Right atrium auricular region (tissue), 2 donors: ENCODE data around the gene ULBP2. TPM values are rescaled to one million over a fixed set of nuclear protein-coding genes. Genes with fewer than 3 reads are reported as not detected.
"Not testable (repeated sequence)": the region's sequence is repeated elsewhere in the genome, so short reads cannot be mapped to it uniquely, and the experiment has no call there.

ENCODE experiments used
- DNase-seq: peaks from one replicate; pipeline ENCODE4 v3.0.0-alpha.2; 2019; ENCODE audit warnings: low spot score
- H3K27ac ChIP-seq, 2 donors: fragments of 200-600 bp; sonication (generic); 1 replicate in 1 of 2; 2 replicates in 1 of 2; pipeline ENCODE4 v1.5.1; 2016 to 2019
- H3K27me3 ChIP-seq, 2 donors: fragments of 200-600 bp; sonication (generic); one replicate each; pipeline versions ENCODE4 v1.5.1 to v1.6.0; 2017 to 2019
- H3K36me3 ChIP-seq: fragments of 200-600 bp; sonication (generic); one replicate; pipeline ENCODE4 v1.5.1; 2016
- H3K4me1 ChIP-seq, 2 donors: fragments of 200-600 bp; sonication (generic); one replicate each; pipeline versions ENCODE4 v1.5.1 to v1.6.0; 2017 to 2019
- H3K4me3 ChIP-seq, 2 donors: fragments of 200-600 bp; sonication (generic); 1 replicate in 1 of 2; 2 replicates in 1 of 2; pipeline ENCODE4 v1.5.1; 2017 to 2019; ENCODE audit warnings: mild to moderate bottlenecking in 1 of 2, moderate library complexity in 1 of 2
- H3K9me3 ChIP-seq, 2 donors: fragments of 200-600 bp; sonication (generic); one replicate each; pipeline ENCODE4 v1.5.1; 2019
- total RNA-seq, 2 donors: library from RNA; depleted of rRNA; stranded (reverse); fragments of >200 nt; gene quantifications; one replicate each; pipeline ENCODE4 v1.1.0, GENCODE V29; 2016
- TF ChIP-seq, protein P1 (sequence below), 2 donors: fragments of 200-600 bp; sonication (generic); IDR thresholded peaks; one replicate each; pipeline ENCODE4 v1.5.1; 2019; ENCODE audit warnings: antibody characterized with exemption in 2 of 2

Gene ULBP2
- total RNA-seq, 2 donors from 2014 or later = 0.82 to 2.4 TPM

DNA sequence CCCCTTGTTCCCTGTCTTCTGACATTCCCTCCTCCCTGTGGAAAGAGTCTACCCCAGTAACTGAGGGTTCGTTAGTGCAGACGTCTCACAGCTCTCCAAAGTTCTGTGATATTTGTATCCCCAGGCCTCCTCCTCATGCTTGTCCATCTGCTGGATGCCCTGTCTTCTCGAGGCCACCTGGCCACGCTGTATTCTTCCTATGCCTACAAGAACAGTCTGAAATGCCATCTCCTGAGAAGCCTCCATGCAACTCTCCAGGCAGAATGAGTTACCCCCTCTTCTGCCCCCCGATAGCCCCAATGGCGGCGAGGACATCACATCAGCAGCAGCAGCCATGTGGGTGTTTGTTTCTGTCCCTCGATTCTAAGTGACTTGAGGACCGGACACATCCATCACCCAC lies 9.3 kb downstream of the ULBP2 start:
- peaks cover 4 to 11% of the 10 kb centered on the region in 2 donors for H3K27me3 ChIP-seq
- TF ChIP-seq, protein P1, sequence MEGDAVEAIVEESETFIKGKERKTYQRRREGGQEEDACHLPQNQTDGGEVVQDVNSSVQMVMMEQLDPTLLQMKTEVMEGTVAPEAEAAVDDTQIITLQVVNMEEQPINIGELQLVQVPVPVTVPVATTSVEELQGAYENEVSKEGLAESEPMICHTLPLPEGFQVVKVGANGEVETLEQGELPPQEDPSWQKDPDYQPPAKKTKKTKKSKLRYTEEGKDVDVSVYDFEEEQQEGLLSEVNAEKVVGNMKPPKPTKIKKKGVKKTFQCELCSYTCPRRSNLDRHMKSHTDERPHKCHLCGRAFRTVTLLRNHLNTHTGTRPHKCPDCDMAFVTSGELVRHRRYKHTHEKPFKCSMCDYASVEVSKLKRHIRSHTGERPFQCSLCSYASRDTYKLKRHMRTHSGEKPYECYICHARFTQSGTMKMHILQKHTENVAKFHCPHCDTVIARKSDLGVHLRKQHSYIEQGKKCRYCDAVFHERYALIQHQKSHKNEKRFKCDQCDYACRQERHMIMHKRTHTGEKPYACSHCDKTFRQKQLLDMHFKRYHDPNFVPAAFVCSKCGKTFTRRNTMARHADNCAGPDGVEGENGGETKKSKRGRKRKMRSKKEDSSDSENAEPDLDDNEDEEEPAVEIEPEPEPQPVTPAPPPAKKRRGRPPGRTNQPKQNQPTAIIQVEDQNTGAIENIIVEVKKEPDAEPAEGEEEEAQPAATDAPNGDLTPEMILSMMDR (IDR thresholded peaks at IDR 0.05) = no peak
- no peaks in the 10 kb centered on the region for H3K9me3 ChIP-seq
- no peaks in the 10 kb centered on the region for H3K36me3 ChIP-seq
- no peaks in the 10 kb centered on the region for H3K4me1 ChIP-seq
- no peak overlapping the region for H3K27ac ChIP-seq
- DNase-seq = no peak
- H3K4me3 ChIP-seq = no peak overlapping the region

DNA sequence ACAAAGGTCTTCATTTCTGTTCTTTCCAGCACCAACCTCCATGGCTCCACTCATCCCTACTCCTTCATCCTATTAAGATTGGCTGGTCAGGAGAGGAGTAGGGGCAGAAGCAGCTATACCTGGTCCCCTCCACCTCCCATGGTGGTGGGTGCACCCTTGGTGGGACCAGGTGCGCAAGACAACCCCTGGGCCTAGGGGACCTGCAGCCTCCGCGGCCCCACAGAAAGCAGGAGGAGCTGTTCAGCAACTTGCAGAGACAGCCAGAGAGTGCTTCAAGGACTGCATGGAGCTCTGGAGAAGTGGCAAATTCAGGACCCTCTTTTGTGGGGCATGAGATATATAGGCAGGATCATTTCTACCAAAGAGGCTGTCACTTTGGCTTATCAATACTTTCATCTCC lies 9.8 kb downstream of the ULBP2 start:
- no peaks in the 10 kb centered on the region for H3K4me1 ChIP-seq
- TF ChIP-seq, protein P1 (IDR thresholded peaks at IDR 0.05) = no peak
- H3K4me3 ChIP-seq = no peak overlapping the region
- H3K27ac ChIP-seq = no peak overlapping the region
- DNase-seq = peak; percentile 54
- H3K27me3 ChIP-seq = peaks cover 4 to 11% of the 10 kb centered on the region in 2 donors
- no peaks in the 10 kb centered on the region for H3K36me3 ChIP-seq
- no peaks in the 10 kb centered on the region for H3K9me3 ChIP-seq

DNA sequence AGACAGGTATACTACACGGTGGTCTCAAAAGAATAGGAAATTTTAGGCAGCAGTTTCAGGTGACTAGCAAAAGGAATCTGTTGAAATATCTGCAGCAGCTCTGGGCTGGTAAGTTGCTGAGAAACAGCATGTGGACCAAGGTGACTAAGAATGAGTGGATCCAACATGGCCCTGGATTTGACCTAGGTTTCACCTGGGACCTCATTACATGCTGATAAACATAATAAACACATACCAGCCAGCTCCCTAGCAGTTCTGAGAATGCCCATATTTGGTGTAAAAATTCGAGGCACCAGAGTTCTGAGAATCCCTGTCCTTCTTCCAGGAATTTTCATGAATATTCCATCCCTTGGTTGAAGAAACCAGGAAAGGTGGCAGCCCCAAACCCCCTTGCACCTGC lies 11.6 kb downstream of the ULBP2 start:
- not testable (repeated sequence) for H3K4me1 ChIP-seq, H3K4me3 ChIP-seq, H3K27ac ChIP-seq, H3K9me3 ChIP-seq, H3K36me3 ChIP-seq
- peak; percentile 18 for DNase-seq
- peaks cover 9 to 11% of the 10 kb centered on the region in 2 donors for H3K27me3 ChIP-seq

DNA sequence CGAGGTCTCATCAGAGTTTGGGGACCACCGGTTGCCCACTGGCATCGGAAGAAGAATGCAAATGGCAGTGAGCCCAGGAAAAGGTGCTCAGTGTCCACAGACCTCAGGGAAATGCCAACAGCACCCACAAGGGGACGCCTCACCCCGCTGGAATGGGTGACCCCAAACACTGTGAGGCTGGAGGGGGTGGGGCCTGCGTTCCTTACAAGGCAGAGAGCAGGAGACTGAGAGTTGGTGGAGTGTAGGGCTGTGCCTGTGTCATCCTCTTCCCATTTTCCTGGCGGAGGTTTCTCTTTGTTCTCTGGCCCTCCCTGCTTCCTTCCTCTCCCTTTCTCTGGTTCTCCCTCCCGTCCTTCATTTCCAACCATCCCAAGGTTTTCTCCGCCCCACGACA lies 12.1 kb downstream of the ULBP2 start:
- not testable (repeated sequence) for H3K27ac ChIP-seq, DNase-seq, H3K36me3 ChIP-seq, H3K4me1 ChIP-seq, H3K9me3 ChIP-seq, H3K4me3 ChIP-seq
- peaks cover 9 to 11% of the 10 kb centered on the region in 2 donors for H3K27me3 ChIP-seq

DNA sequence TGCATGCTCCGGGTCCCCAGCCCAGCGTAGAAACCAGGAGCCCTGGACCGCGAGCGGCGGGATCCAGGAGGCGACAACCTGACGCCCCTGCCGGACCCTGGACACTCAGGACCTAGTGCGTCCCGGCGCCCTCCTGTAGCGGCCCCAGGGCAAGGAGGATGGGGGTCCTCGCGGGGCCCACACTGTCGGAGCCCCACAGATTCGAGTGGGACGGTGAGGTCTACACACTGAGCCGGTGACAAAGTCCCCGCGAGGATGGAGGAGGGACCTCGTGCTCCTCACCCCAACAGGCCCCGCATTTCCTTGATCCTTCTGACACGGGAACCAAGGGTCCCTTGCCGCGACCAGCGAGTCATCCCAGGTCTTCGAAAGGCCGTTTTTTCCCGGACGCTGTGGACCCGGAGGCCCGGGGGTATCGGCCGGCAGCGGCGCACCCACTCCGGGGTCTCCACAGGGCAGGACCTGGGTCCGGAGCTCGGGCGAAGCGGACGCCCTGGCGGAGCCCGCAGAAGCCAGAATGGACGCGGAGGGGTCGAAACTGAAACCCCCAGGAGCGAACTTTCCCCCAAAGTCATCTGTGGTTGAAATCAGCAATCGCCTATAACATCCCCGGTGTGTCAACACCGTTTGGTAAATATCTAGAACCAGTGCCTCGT lies 12.6 kb downstream of the ULBP2 start:
- H3K4me1 ChIP-seq, H3K36me3 ChIP-seq, H3K27ac ChIP-seq, H3K9me3 ChIP-seq, DNase-seq, H3K4me3 ChIP-seq: not testable (repeated sequence)
- H3K27me3 ChIP-seq = peaks cover 9 to 11% of the 10 kb centered on the region in 2 donors

DNA sequence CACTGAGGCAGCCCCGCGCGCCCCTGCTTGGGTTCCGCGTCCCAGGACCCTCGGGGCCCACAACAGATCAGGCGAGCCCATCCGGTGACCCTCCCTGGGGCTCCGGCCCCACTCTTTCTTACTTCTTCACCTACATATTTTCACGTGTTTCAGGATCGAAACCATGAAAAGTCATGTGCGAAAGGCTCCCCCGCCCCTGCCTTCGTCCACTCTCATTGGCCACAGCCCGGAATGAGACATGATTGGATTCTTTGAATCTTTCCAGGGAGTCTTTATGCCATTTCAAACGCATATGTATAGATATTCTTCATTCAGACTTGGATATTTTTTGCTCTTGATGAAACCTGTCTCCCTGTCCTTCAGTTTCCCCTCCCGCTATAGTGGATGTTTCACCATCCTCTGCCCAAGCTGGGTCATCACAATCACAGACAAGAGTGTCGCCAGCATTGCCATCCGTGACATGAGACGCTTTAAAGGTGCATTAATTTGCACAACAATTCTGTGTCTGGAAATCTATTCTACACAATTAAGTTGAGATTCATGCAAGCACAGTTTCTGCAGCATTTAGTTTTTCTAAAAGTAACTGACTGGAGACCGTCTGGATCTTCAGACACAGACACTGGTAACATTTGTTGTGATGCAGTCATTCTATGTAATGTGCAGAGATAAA lies 13.3 kb downstream of the ULBP2 start:
- H3K27ac ChIP-seq, H3K36me3 ChIP-seq, H3K4me1 ChIP-seq, H3K9me3 ChIP-seq, H3K4me3 ChIP-seq, DNase-seq: not testable (repeated sequence)
- peaks cover 9 to 11% of the 10 kb centered on the region in 2 donors for H3K27me3 ChIP-seq

DNA sequence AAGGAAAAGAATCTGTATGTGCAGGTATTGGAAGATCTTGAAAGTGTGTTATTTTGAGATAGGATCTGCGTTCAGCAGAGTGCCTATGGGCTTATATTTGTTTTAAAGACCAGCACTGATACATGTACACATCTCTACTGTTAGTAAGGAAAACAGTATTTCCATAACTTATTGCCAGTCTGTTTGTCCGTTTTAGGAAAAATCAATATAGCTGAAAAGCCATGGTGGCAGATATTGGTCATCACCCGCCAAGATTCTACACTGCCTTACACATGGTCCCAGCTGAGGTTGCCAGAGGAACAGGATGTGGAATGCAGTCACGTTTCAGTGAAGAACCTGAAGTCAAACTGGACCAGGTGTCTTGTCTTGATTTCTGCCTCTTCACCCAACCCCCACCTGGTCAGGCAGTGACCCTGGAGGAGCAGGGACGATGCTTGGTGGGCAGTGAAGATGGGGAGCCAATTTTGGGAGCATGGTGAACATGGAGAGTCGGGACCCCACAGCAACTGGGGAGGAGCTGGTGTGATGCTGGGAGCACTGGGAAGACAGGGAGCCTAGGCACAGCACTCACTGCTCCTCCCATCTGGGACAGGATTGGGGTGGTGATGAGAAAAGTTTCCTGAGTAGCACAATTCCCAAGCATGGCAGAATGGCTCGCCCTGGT lies 14.0 kb downstream of the ULBP2 start:
- H3K4me3 ChIP-seq, H3K9me3 ChIP-seq, H3K4me1 ChIP-seq, H3K27ac ChIP-seq, DNase-seq, H3K36me3 ChIP-seq: not testable (repeated sequence)
- peaks cover 9 to 11% of the 10 kb centered on the region in 2 donors for H3K27me3 ChIP-seq

DNA sequence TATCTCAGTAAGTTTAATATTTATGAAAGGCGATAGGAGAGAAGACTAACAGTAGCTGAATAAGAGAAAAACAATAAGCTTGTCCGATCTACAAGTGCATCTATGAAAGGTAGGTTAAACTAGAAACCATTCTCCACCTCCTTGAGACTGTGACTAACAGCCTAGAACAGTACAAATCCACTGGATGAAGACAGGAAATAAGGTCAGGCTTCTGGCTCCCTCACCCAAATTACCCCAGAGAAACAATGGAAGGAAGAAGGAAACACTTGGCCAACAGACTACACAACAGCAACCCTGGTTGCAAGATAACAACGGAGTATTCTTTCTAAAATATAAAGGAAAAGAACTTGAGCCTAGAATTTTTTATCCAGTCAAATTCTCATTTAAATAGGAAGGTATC lies 16.3 kb downstream of the ULBP2 start:
- H3K36me3 ChIP-seq, H3K27ac ChIP-seq, H3K4me3 ChIP-seq, DNase-seq, H3K4me1 ChIP-seq, H3K27me3 ChIP-seq, H3K9me3 ChIP-seq: not testable (repeated sequence)

DNA sequence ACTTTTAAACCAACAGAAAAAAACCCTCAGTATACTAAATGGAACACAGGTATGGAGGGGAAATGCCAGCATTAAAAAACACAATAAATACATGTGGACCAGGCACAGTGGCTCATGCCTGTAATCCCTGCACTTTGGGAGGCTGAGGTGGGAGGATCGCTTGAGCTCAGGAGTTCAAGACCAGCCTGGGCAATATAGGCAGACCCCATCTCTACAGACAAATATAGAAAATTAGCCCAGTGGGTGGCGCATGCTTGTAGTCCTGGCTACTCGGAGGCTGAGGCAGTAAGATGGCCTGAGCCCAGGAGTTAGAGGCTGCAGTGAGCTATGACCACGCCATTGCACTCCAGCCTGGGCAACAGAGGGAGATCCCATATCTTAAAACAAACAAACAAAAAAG lies 18.0 kb downstream of the ULBP2 start:
- Histone ChIP-seq H3K27me3 (peaks cover 9 to 16% of the 10 kb centered on the region in 2 donors), H3K4me1 (peaks cover 0 to 13% of the 10 kb centered on the region in 2 donors)
- H3K9me3 ChIP-seq, H3K27ac ChIP-seq, H3K4me3 ChIP-seq, H3K36me3 ChIP-seq: not testable (repeated sequence)
- DNase-seq = peak; percentile 18
